Measurements from ENCODE around the gene COA4. TPM values are rescaled to one million over a fixed set of nuclear protein-coding genes. Genes with fewer than 3 reads are reported as not detected.
A peak's percentile ranks its signal among the peaks of the same experiment; 100 is the strongest.

Gene COA4
- total and polyA plus RNA-seq, 2 donors (not counting 1 experiment from before 2014, with no cell fraction given), result 59.6 to 60.8 TPM

GRCh38 chr11:73878771-73879170, 2.1 kb upstream of the COA4 start:
- Histone ChIP-seq H3K36me3 (replicated peaks in 1 of 2; ENCODE audit: control extremely low read depth in 1 of 2, control insufficient read depth in 1 of 2, extremely low read depth in 1 of 2, insufficient read depth in 2 of 2, low read length in 1 of 2) (peaks cover 5 to 14% of the 10 kb centered on the region in 2 experiments), H3K27me3 (replicated peaks in 1 of 4; ENCODE audit: control extremely low read depth in 1 of 4, control insufficient read depth in 3 of 4, insufficient read depth in 4 of 4, low read length in 3 of 4) (no peaks in the 10 kb centered on the region), H3K27ac (ENCODE audit: low read length in 2 of 2) (no peak overlapping the region), H3K4me3 (ENCODE audit: control extremely low read depth in 1 of 5, extremely low read depth in 1 of 5, insufficient read depth in 1 of 5, low read depth in 2 of 5, low read length in 4 of 5) (no peak overlapping the region), H3K4me2 (replicated peaks; ENCODE audit: low read depth, low read length, poor library complexity, severe bottlenecking) (no peak overlapping the region), H3K79me2 (ENCODE audit: control insufficient read depth, insufficient read depth, low read length) (peaks cover 64% of the 10 kb centered on the region), H3K4me1 (ENCODE audit: control insufficient read depth in 2 of 2, insufficient read depth in 2 of 2, low read length in 2 of 2) (peaks cover 19 to 24% of the 10 kb centered on the region in 2 donors), H2AFZ (ENCODE audit: insufficient read depth, low read depth, low read length, poor library complexity, severe bottlenecking) (no peak overlapping the region), H3K9me3 (ENCODE audit: control extremely low read depth in 1 of 3, control insufficient read depth in 2 of 3, insufficient read depth in 1 of 3, low read length in 2 of 3) (no peaks in the 10 kb centered on the region), H4K20me1 (ENCODE audit: control insufficient read depth, insufficient read depth, low read length, poor library complexity, severe bottlenecking) (no peaks in the 10 kb centered on the region), H3K9ac (ENCODE audit: low read length) (no peak overlapping the region)
- ATAC-seq (ENCODE audit: low read depth) (no peak), DNase-seq (no peak)
- no peaks in the 10 kb centered on the region for H3K27me3 Mint-ChIP-seq
- peak overlapping the region; percentile 10 for H3K4me3 Mint-ChIP-seq
- CTCF ChIA-PET, result no interaction called here
- peaks cover 33% of the 10 kb centered on the region for H3K4me1 Mint-ChIP-seq
- WGBS (ENCODE audit: insufficient coverage), result no CpG with 5 or more reads among the region's 1 CpG
- H3K9me3 Mint-ChIP-seq (ENCODE audit: insufficient read depth), result no peaks in the 10 kb centered on the region
- no peak overlapping the region for H3K27ac Mint-ChIP-seq
- intact Hi-C loops (cut with micrococcal nuclease), result no loop called here
- TF ChIP-seq EZH2 (IDR thresholded peaks at IDR 0.05; ENCODE audit: borderline replicate concordance, insufficient read depth, low read depth, low read length, poor library complexity, severe bottlenecking), result no peak
- no peak for TF ChIP-seq CTCF (IDR thresholded peaks at IDR 0.05)
- POLR2A ChIA-PET, result no interaction called here

- TF ChIP-seq CTCF (IDR thresholded peaks at IDR 0.05) (no peak), EZH2 (IDR thresholded peaks at IDR 0.05; ENCODE audit: borderline replicate concordance, insufficient read depth, low read depth, low read length, poor library complexity, severe bottlenecking) (no peak)
- H3K79me2 ChIP-seq (ENCODE audit: control insufficient read depth, insufficient read depth, low read length), result peaks cover 68% of the 10 kb centered on the region
- no peaks in the 10 kb centered on the region for H3K9me3 ChIP-seq (ENCODE audit: control extremely low read depth in 1 of 3, control insufficient read depth in 2 of 3, insufficient read depth in 1 of 3, low read length in 2 of 3)
- Mint-ChIP-seq H3K27me3 (no peaks in the 10 kb centered on the region), H3K4me1 (peaks cover 31% of the 10 kb centered on the region), H3K27ac (peak overlapping the region; percentile 82), H3K4me3 (peak overlapping the region; percentile 99), H3K9me3 (ENCODE audit: insufficient read depth) (no peaks in the 10 kb centered on the region)
- peak overlapping the region; percentile 73 for H2AFZ ChIP-seq (ENCODE audit: insufficient read depth, low read depth, low read length, poor library complexity, severe bottlenecking)
- no peaks in the 10 kb centered on the region for H4K20me1 ChIP-seq (ENCODE audit: control insufficient read depth, insufficient read depth, low read length, poor library complexity, severe bottlenecking)
- CTCF ChIA-PET, result no interaction called here
- peaks cover 19 to 24% of the 10 kb centered on the region in 2 donors for H3K4me1 ChIP-seq (ENCODE audit: control insufficient read depth in 2 of 2, insufficient read depth in 2 of 2, low read length in 2 of 2)
- POLR2A ChIA-PET, result interaction anchor here (1.0 kb wide), 1 partner anchor 114 kb away, joined by 7 read pairs; no protein-coding TSS in a partner anchor
- H3K36me3 ChIP-seq (replicated peaks in 1 of 2; ENCODE audit: control extremely low read depth in 1 of 2, control insufficient read depth in 1 of 2, extremely low read depth in 1 of 2, insufficient read depth in 2 of 2, low read length in 1 of 2), result peaks cover 5 to 39% of the 10 kb centered on the region in 2 experiments
- peak overlapping the region in 1 of 2 donors; percentile 71 for H3K27ac ChIP-seq (ENCODE audit: low read length in 2 of 2)
- peak overlapping the region; percentile 85 for H3K9ac ChIP-seq (ENCODE audit: low read length)
- 55% methylated on average over 5 of the region's 8 CpGs for WGBS (ENCODE audit: insufficient coverage)
- H3K4me3 ChIP-seq (ENCODE audit: control extremely low read depth in 1 of 5, extremely low read depth in 1 of 5, insufficient read depth in 1 of 5, low read depth in 2 of 5, low read length in 4 of 5), result peak overlapping the region; percentile 76 to 88 (median 83)
- no peaks in the 10 kb centered on the region for H3K27me3 ChIP-seq (replicated peaks in 1 of 4; ENCODE audit: control extremely low read depth in 1 of 4, control insufficient read depth in 3 of 4, insufficient read depth in 4 of 4, low read length in 3 of 4)
- ATAC-seq (ENCODE audit: low read depth) (no peak), DNase-seq (no peak)
- intact Hi-C loops (cut with micrococcal nuclease), result loop anchor here (1.0 to 2.0 kb wide), 3 partner anchors 87 to 295 kb away; partner anchors contain the start of genes C2CD3 and PPME1
- H3K4me2 ChIP-seq (replicated peaks; ENCODE audit: low read depth, low read length, poor library complexity, severe bottlenecking), result peak overlapping the region; percentile 84
Observed at GRCh38 chr11:73875840-73876239, 806 bp downstream of the COA4 start.
